ENCODE measurements around the gene MACC1. TPM values are rescaled to one million over a fixed set of nuclear protein-coding genes. Genes with fewer than 3 reads are reported as not detected.

The MACC1 gene
- polyA plus RNA-seq, 1 experiment, result not detected

GRCh38 chr7:20232848-20233247, 15.7 kb upstream of the MACC1 start:
- no peaks in the 10 kb centered on the region for H3K36me3 ChIP-seq (ENCODE audit: control insufficient read depth, insufficient read depth, low read length)
- H3K4me3 ChIP-seq (ENCODE audit: low read depth, low read length), result no peak overlapping the region
- no peak for DNase-seq (ENCODE audit: low read depth)
- CTCF ChIA-PET, result no interaction called here
- no peaks in the 10 kb centered on the region; the same call in 1 of the 2 replicates for H3K27me3 ChIP-seq (ENCODE audit: control insufficient read depth, insufficient read depth, low read length)
- TF ChIP-seq CTCF (IDR thresholded peaks at IDR 0.05; ENCODE audit: insufficient read depth, low read depth, low read length), result no peak
- POLR2A ChIA-PET, result no interaction called here

GRCh38 chr7:20229646-20230500, 12.7 kb upstream of the MACC1 start:
- peak; percentile 63 for DNase-seq (ENCODE audit: low read depth)
- no peak for TF ChIP-seq CTCF (IDR thresholded peaks at IDR 0.05; ENCODE audit: insufficient read depth, low read depth, low read length)
- ChIA-PET CTCF (no interaction called here), POLR2A (interaction anchor here (0.6 kb wide), 1 partner anchor 196 kb away, joined by 3 read pairs; no protein-coding TSS in a partner anchor)
- H3K27me3 ChIP-seq (ENCODE audit: control insufficient read depth, insufficient read depth, low read length), result no peaks in the 10 kb centered on the region; the same call in 1 of the 2 replicates
- H3K36me3 ChIP-seq (ENCODE audit: control insufficient read depth, insufficient read depth, low read length), result no peaks in the 10 kb centered on the region
- H3K4me3 ChIP-seq (ENCODE audit: low read depth, low read length), result no peak overlapping the region

- Histone ChIP-seq H3K27me3 (ENCODE audit: control insufficient read depth, insufficient read depth, low read length) (no peaks in the 10 kb centered on the region; the same call in 1 of the 2 replicates), H3K4me3 (ENCODE audit: low read depth, low read length) (no peak overlapping the region), H3K36me3 (ENCODE audit: control insufficient read depth, insufficient read depth, low read length) (no peaks in the 10 kb centered on the region)
- TF ChIP-seq CTCF (IDR thresholded peaks at IDR 0.05; ENCODE audit: insufficient read depth, low read depth, low read length), result no peak
- ChIA-PET POLR2A (no interaction called here), CTCF (no interaction called here)
- DNase-seq (ENCODE audit: low read depth), result no peak
Observed at GRCh38 chr7:20229081-20229480, 11.9 kb upstream of the MACC1 start.

GRCh38 chr7:20228654-20229053, 11.5 kb upstream of the MACC1 start:
- DNase-seq (ENCODE audit: low read depth), result no peak
- H3K36me3 ChIP-seq (ENCODE audit: control insufficient read depth, insufficient read depth, low read length), result no peaks in the 10 kb centered on the region
- H3K4me3 ChIP-seq (ENCODE audit: low read depth, low read length), result no peak overlapping the region
- CTCF ChIA-PET, result no interaction called here
- H3K27me3 ChIP-seq (ENCODE audit: control insufficient read depth, insufficient read depth, low read length), result no peaks in the 10 kb centered on the region
- no peak for TF ChIP-seq CTCF (IDR thresholded peaks at IDR 0.05; ENCODE audit: insufficient read depth, low read depth, low read length)
- POLR2A ChIA-PET, result no interaction called here

- ChIA-PET POLR2A (no interaction called here), CTCF (no interaction called here)
- TF ChIP-seq CTCF (IDR thresholded peaks at IDR 0.05; ENCODE audit: insufficient read depth, low read depth, low read length), result no peak
- peak; percentile 15 for DNase-seq (ENCODE audit: low read depth)
- no peak overlapping the region for H3K4me3 ChIP-seq (ENCODE audit: low read depth, low read length)
- no peaks in the 10 kb centered on the region for H3K27me3 ChIP-seq (ENCODE audit: control insufficient read depth, insufficient read depth, low read length)
- no peaks in the 10 kb centered on the region for H3K36me3 ChIP-seq (ENCODE audit: control insufficient read depth, insufficient read depth, low read length)
Observed at GRCh38 chr7:20227291-20227795, 10.2 kb upstream of the MACC1 start.

Data from BJ (cell line).